ENCODE data around the gene PGC. TPM values are rescaled to one million over a fixed set of nuclear protein-coding genes. Genes with fewer than 3 reads are reported as not detected.

PGC gene
- total and polyA plus RNA-seq, 7 donors: 0.07 to 12.6 (median 9.2) TPM; not detected in 4

DNA sequence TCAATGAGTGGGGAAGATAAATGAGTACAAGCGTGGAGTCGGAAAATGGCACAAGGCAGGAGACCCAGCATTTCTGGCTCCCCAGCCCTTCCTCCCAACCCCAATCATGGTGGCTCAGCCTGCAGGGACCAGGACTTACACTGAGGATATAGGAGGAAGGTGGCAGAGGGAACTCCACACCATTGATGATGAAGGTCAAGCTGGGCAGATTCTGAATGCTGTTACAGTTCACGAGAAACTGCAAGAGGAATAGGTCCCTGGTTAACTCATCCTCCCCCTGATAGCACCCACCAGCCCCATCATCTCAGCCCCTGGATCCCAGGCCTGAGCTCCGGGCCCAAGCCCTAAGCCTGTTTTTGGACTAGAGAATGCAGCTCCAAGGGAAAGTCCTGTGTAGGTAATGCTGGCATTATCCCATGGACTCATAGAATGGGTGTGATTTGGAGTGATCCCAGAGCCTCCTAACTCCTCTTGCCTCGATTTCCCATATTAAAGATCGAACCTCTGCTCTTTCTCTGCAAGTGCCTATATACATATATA lies 9.5 kb downstream of the PGC start:
- Histone ChIP-seq H3K9me3 (no peaks in the 10 kb centered on the region), H3K36me3 (no peaks in the 10 kb centered on the region), H3K27ac (no peak overlapping the region), H3K4me3 (no peak overlapping the region), H3K27me3 (no peaks in the 10 kb centered on the region), H3K4me1 (peaks cover 0 to 21% (median 19%) of the 10 kb centered on the region in 4 donors)
- TF ChIP-seq POLR2AphosphoS5 (IDR thresholded peaks at IDR 0.05) (no peak), CTCF (IDR thresholded peaks at IDR 0.05) (no peak)
- WGBS, 2 donors: 92 to 94% methylated on average over 6 of the region's 6 CpGs
- intact Hi-C loops (cut with DNase I): no loop called here
- no peak for DNase-seq

GRCh38 chr6:41736800-41737555 lies 10.2 kb downstream of the PGC start:
- DNase-seq: no peak
- H3K9me3 ChIP-seq: no peaks in the 10 kb centered on the region
- no peaks in the 10 kb centered on the region for H3K36me3 ChIP-seq
- peaks cover 0 to 28% (median 24%) of the 10 kb centered on the region in 4 donors for H3K4me1 ChIP-seq
- no peak overlapping the region for H3K27ac ChIP-seq
- H3K27me3 ChIP-seq: no peaks in the 10 kb centered on the region
- TF ChIP-seq CTCF (IDR thresholded peaks at IDR 0.05): no peak
- no peak for TF ChIP-seq POLR2A (IDR thresholded peaks at IDR 0.05)
- TF ChIP-seq POLR2AphosphoS5 (IDR thresholded peaks at IDR 0.05): no peak
- TF ChIP-seq EP300 (IDR thresholded peaks at IDR 0.05): no peak
- intact Hi-C loops (cut with DNase I): no loop called here
- WGBS, 2 donors: 94% methylated on average over 13 of the region's 13 CpGs
- H3K4me3 ChIP-seq: no peak overlapping the region

GRCh38 chr6:41736186-41736733 lies 10.9 kb downstream of the PGC start:
- TF ChIP-seq POLR2AphosphoS5 (IDR thresholded peaks at IDR 0.05) (no peak), CTCF (IDR thresholded peaks at IDR 0.05) (no peak), POLR2A (IDR thresholded peaks at IDR 0.05) (no peak), EP300 (IDR thresholded peaks at IDR 0.05) (no peak)
- H3K9me3 ChIP-seq: no peaks in the 10 kb centered on the region
- H3K27me3 ChIP-seq: no peaks in the 10 kb centered on the region
- no peak for DNase-seq
- H3K4me3 ChIP-seq: peak overlapping the region in 1 of 4 donors; percentile 95
- intact Hi-C loops (cut with DNase I): no loop called here
- peaks cover 0 to 6% (median 0%) of the 10 kb centered on the region in 4 donors for H3K36me3 ChIP-seq
- H3K4me1 ChIP-seq: peaks cover 0 to 35% (median 28%) of the 10 kb centered on the region in 4 donors
- 73 to 78% methylated on average over 6 of the region's 6 CpGs for WGBS, 2 donors
- H3K27ac ChIP-seq: no peak overlapping the region

- Histone ChIP-seq H3K36me3 (peaks cover 0 to 6% (median 0%) of the 10 kb centered on the region in 4 donors), H3K4me1 (peaks cover 0 to 41% (median 32%) of the 10 kb centered on the region in 4 donors), H3K27ac (peak within 1 kb of the TSS; percentile 96 to 98 (median 97)), H3K9me3 (no peaks in the 10 kb centered on the region), H3K4me3 (peak within 1 kb of the TSS; percentile 71 to 95 (median 88)), H3K27me3 (no peaks in the 10 kb centered on the region)
- TF ChIP-seq POLR2A (IDR thresholded peaks at IDR 0.05): no peak
- TF ChIP-seq CTCF (IDR thresholded peaks at IDR 0.05): peak; percentile 66 to 79 (median 72)
- TF ChIP-seq POLR2AphosphoS5 (IDR thresholded peaks at IDR 0.05): peak; percentile 56 to 83 (median 81)
- no peak for TF ChIP-seq EP300 (IDR thresholded peaks at IDR 0.05)
- 7 to 8% methylated on average over 50 of the region's 50 CpGs for WGBS, 2 donors
- intact Hi-C loops (cut with DNase I): loop anchor here (1.0 to 2.0 kb wide), 3 partner anchors 29 to 51 kb away; partner anchors contain the start of genes FRS3 and TOMM6
- DNase-seq: peak; percentile 97
Observed at GRCh38 chr6:41735427-41736185, 11.6 kb downstream of the PGC start, which contains the start of gene TFEB. TSS of gene TFEB (minus strand) at chr6:41735608. CDS start at chr6:41691213, 44,395 bp downstream.

Data from sigmoid colon (tissue), 7 donors.